SJCRH30 (cell line): Measurements from ENCODE around the gene SYT14. TPM values are rescaled to one million over a fixed set of nuclear protein-coding genes. Genes with fewer than 3 reads are reported as not detected.
"Not testable (repeated sequence)": the region's sequence is repeated elsewhere in the genome, so short reads cannot be mapped to it uniquely, and the experiment has no call there.

Experiments used
- DNase-seq, 2 experiments: peaks; one replicate each; pipeline ENCODE4 v3.0.0-alpha.2; 2015 to 2020
- H3K27ac ChIP-seq: fragments of 250-450 bp; sonication (Bioruptor Pico); 2 replicates; pipeline ENCODE4 v1.5.1; 2020; ENCODE audit warnings: mild to moderate bottlenecking, moderate library complexity
- H3K27me3 ChIP-seq: fragments of 250-450 bp; sonication (Bioruptor Pico); 2 replicates; pipeline ENCODE4 v1.5.1; 2020; ENCODE audit warnings: mild to moderate bottlenecking, moderate library complexity
- H3K36me3 ChIP-seq: fragments of 250-450 bp; sonication (Bioruptor Pico); 2 replicates; pipeline ENCODE4 v1.5.1; 2020; ENCODE audit warnings: mild to moderate bottlenecking, moderate library complexity
- H3K4me1 ChIP-seq: fragments of 250-450 bp; sonication (Bioruptor Pico); 2 replicates; pipeline ENCODE4 v1.5.1; 2020; ENCODE audit warnings: mild to moderate bottlenecking, moderate library complexity
- H3K4me3 ChIP-seq: fragments of 250-450 bp; sonication (Bioruptor Pico); 2 replicates; pipeline ENCODE4 v1.5.1; 2020; ENCODE audit warnings: mild to moderate bottlenecking, moderate library complexity
- H3K9me3 ChIP-seq: fragments of 250-450 bp; sonication (Bioruptor Pico); replicated peaks from 2 replicates; pipeline ENCODE4 v1.5.1; 2020; ENCODE audit warnings: mild to moderate bottlenecking, moderate library complexity
- total RNA-seq: library from RNA; depleted of rRNA; stranded (reverse); fragments of >200 nt; shearing (Covaris generic); gene quantifications from 2 replicates; pipeline ENCODE4 v1.2.3, GENCODE V29; 2014; rRNA removed

SYT14 gene
- total RNA-seq, result not detected in 2 replicates

DNA sequence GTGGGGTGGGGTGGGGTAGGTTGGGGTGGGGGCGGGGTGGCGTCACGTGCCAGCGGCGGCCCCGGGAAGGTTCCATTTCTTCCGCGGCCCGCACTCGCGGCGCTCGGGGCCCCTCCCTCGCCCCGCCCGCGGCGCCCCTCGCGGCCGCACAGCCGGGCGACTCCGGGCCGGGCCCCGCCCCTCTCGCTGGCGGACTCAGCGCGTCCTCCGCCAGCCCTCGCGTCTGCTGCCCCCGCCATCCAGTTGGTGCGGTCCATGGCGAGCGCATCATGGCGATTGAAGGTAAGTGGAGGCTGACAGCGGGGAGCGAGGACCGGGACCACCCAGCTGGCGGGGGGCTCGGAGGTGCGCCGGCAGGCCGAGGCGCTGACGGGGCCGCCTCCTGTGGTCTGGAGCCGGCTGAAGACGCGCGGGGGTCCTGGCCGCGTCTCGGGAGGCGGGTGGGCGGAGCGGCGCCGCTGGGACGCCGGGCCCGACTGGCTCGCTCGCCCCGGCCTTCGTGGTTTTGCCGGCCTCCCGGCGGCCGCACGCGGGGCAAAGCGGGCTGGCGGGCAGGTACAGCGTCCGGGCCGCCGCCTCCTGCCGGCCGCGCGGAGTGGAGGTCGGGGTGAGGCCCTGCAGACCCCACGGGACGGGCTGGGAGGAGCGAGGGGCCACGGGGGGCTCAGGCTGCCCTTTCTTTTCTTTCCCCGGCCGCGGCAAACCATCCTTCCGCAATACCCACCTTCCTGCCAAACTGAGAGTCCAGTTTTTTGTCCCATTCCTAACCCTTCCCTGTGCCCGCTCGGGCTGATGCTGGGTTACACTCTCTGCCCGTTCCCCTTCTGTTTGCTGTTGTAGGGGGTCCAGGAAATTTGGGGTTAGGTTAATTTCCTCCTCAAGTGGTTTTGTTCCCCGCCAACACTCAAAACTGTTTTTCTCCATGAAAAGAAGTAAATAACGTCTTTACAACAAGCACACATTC, at the start of gene SYT14:
SYT14 (plus strand) TSS at position 222 of the 964 bp plus-strand sequence; CDS start at position 270, 48 bp downstream.
- no peak for DNase-seq
- H3K27ac ChIP-seq, result no peak within 1 kb of the TSS
- H3K27me3 ChIP-seq, result peaks cover 11% of the 10 kb centered on the region; the same call in 1 of the 2 replicates
- no peaks in the 10 kb centered on the region for H3K4me1 ChIP-seq
- H3K4me3 ChIP-seq, result no peak within 1 kb of the TSS
- no peaks in the 10 kb centered on the region for H3K9me3 ChIP-seq
- no peaks in the 10 kb centered on the region for H3K36me3 ChIP-seq

- H3K27ac ChIP-seq, H3K27me3 ChIP-seq, H3K9me3 ChIP-seq, H3K36me3 ChIP-seq, H3K4me3 ChIP-seq: not testable (repeated sequence)
- peaks cover 27% of the 10 kb centered on the region for H3K4me1 ChIP-seq
- peak in 1 of 2 experiments; percentile 1 for DNase-seq
Measured at GRCh38 chr1:209888291-209889076, 49.5 kb upstream of the SYT14 start.

DNA sequence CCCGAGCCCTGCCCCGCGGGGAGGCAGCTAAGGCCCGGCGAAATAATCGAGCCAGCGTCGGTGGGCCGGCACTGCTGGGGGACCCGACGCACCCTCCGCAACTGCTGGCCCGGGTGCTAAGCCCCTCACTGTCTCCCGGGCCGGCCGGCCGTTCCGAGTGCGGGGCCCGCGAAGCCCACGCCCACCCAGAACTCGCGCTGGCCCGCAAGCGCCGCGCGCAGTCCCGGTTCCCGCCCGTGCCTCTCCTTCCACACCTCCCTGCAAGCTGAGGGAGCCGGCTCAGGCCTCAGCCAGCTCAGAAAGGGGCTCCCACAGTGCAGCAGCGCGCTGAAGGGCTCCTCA, 49.0 kb upstream of the SYT14 start:
- H3K27me3 ChIP-seq, result no peaks in the 10 kb centered on the region
- no peaks in the 10 kb centered on the region for H3K9me3 ChIP-seq
- H3K27ac ChIP-seq, result no peak overlapping the region
- no peak for DNase-seq
- H3K36me3 ChIP-seq, result no peaks in the 10 kb centered on the region
- H3K4me3 ChIP-seq, result no peak overlapping the region
- peaks cover 21% of the 10 kb centered on the region for H3K4me1 ChIP-seq

DNA sequence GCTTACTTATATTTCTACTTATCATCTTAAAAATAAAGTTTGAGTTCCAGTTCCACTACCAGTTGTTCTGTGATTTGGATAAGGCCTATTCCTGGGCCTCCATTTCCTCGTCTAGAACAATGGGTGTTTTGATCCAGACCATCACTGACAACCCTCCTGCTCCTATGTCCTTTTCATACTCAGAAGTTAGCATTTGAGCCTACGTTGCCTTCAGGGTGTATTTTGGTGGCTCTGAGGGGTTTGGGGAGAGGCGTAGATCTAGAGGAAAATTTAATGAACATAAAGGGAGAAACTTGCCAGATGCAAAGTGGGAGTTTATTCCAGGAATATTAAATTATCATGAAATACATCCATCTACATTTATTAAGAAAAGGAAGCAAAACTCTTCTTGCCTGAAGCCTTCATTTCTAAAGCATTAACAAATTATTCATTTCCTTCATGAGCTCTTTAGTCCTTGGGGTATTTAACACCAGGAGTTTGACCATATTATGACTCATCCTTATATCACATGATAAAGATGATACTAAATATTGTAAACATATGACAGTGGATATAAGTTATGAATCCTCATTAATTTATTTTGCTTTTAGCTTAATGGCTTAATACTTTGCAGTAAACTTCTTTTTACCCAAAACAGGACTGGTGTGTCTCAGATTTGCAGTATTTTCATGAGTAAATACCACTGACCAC, 47.2 kb upstream of the SYT14 start:
- Histone ChIP-seq H3K9me3 (no peaks in the 10 kb centered on the region; the same call in 1 of the 2 replicates), H3K4me3 (no peak overlapping the region), H3K27ac (no peak overlapping the region)

DNA sequence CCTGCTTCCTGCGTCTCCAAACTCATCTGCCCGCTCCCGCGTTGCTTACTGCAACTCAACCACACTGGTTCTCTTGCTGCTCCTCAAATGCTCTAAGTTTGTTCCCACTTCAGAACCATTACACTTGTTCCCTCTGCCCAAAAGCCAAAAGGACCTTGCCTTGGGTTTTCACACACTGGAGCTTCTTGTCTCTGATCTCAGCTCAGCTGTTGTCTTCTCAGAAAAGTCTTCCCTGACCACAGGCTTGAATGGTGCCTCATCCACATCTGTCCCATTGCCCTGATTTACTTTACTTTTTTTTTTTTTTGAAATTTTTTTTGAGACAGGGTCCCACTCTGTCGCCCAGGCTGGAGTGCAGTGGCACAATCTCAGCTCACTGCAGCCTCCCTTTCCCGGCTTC, 44.3 kb upstream of the SYT14 start:
- no peaks in the 10 kb centered on the region for H3K4me1 ChIP-seq
- H3K9me3 ChIP-seq, result peaks cover 4% of the 10 kb centered on the region; the same call in 1 of the 2 replicates
- H3K36me3 ChIP-seq, result no peaks in the 10 kb centered on the region
- H3K4me3 ChIP-seq, result no peak overlapping the region
- 0 out of 2 replicates have a peak, but pooled peaks cover 5% of the 10 kb centered on the region for H3K27me3 ChIP-seq
- peak in 1 of 2 experiments; percentile 8 for DNase-seq
- no peak overlapping the region for H3K27ac ChIP-seq

More for the DNA sequence above, 47.2 kb upstream of the SYT14 start:
- H3K36me3 ChIP-seq, result no peaks in the 10 kb centered on the region
- H3K4me1 ChIP-seq, result peaks cover 6% of the 10 kb centered on the region
- no peaks in the 10 kb centered on the region for H3K27me3 ChIP-seq
- peak in 1 of 2 experiments; percentile 1 for DNase-seq

DNA sequence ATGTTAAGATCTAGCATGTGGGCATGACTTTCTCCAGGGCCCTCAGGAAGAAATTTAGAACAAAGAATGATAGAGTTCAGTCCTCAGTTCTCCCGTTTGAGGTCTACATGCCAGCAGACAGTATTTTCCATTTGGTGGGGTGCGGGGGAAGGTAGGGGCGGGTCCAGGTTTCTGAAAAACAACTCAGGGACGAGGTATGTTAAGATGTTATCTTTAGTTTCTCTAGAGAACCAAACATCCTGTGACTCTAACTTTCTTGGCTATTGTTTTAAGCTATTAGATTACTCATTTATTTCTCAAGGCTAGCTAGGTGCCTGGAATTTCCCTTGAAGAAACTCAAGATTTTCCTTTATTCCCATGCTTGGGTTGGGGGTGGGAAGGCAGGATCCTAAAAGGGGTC, 42.3 kb upstream of the SYT14 start:
- Histone ChIP-seq H3K4me1 (no peaks in the 10 kb centered on the region), H3K36me3 (no peaks in the 10 kb centered on the region), H3K27ac (no peak overlapping the region), H3K4me3 (no peak overlapping the region), H3K27me3 (0 out of 2 replicates have a peak, but pooled peaks cover 5% of the 10 kb centered on the region), H3K9me3 (peaks cover 4% of the 10 kb centered on the region; the same call in 1 of the 2 replicates)
- DNase-seq, result peak in 1 of 2 experiments; percentile 0

DNA sequence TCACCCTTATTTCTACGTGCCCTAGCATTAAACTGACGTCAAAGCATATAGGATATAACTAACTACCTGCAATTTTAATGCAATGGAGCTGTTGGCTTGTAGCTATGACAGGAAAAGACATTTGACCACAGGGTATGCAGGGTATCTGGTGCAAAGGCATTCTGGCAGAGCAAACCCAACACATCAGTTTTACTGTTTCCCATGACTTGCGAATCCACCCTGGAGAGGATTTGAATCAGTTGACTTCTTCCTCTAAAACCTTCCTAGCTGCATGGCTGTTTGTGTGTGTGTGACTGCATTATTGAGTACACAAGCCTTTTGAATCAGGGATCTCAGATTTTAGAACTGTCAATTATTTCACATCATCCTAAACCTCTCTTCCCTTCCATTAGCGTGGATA, 41.7 kb upstream of the SYT14 start:
- no peaks in the 10 kb centered on the region for H3K4me1 ChIP-seq
- no peaks in the 10 kb centered on the region for H3K36me3 ChIP-seq
- DNase-seq, result peak in 1 of 2 experiments; percentile 0
- H3K9me3 ChIP-seq, result peaks cover 4% of the 10 kb centered on the region; the same call in 1 of the 2 replicates
- H3K27me3 ChIP-seq, result 0 out of 2 replicates have a peak, but pooled peaks cover 5% of the 10 kb centered on the region
- H3K4me3 ChIP-seq, result no peak overlapping the region
- no peak overlapping the region for H3K27ac ChIP-seq

- not testable (repeated sequence) for H3K27ac ChIP-seq, H3K36me3 ChIP-seq, H3K4me1 ChIP-seq, H3K4me3 ChIP-seq, H3K9me3 ChIP-seq, DNase-seq, H3K27me3 ChIP-seq
Measured at GRCh38 chr1:209898271-209898670, 39.7 kb upstream of the SYT14 start.

DNA sequence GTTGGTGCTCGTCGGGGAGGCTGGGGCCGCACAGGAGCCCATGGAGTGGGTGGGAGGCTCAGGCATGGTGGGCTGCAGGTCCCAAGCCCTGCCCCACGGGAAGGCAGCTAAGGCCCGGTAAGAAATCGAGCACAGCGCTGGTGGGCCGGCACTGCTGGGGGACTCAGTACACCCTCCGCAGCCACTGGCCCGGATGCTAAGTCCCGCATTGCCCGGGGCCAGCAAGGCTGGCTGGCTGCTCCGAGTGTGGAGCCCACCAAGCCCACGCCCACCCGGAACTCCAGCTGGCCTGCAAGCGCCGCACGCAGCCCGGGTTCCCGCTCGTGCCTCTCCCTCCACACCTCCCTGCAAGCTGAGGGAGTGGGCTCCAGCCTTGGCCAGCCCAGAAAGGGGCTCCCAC, 39.2 kb upstream of the SYT14 start:
- DNase-seq, H3K4me1 ChIP-seq, H3K9me3 ChIP-seq, H3K27ac ChIP-seq, H3K4me3 ChIP-seq, H3K36me3 ChIP-seq, H3K27me3 ChIP-seq: not testable (repeated sequence)

GRCh38 chr1:209899948-209900347, 38.1 kb upstream of the SYT14 start:
- Histone ChIP-seq H3K9me3 (peaks cover 4% of the 10 kb centered on the region; the same call in 1 of the 2 replicates), H3K4me3 (no peak overlapping the region), H3K27me3 (0 out of 2 replicates have a peak, but pooled peaks cover 9% of the 10 kb centered on the region), H3K4me1 (no peaks in the 10 kb centered on the region), H3K36me3 (no peaks in the 10 kb centered on the region), H3K27ac (no peak overlapping the region)
- peak; percentile 33 to 43 for DNase-seq

GRCh38 chr1:209900734-209901133, 37.3 kb upstream of the SYT14 start:
- no peak overlapping the region for H3K4me3 ChIP-seq
- no peaks in the 10 kb centered on the region for H3K36me3 ChIP-seq
- H3K27me3 ChIP-seq, result 0 out of 2 replicates have a peak, but pooled peaks cover 9% of the 10 kb centered on the region
- no peak overlapping the region for H3K27ac ChIP-seq
- peaks cover 4% of the 10 kb centered on the region; the same call in 1 of the 2 replicates for H3K9me3 ChIP-seq
- no peaks in the 10 kb centered on the region for H3K4me1 ChIP-seq
- peak; percentile 30 to 39 for DNase-seq

GRCh38 chr1:209901211-209901610, 36.8 kb upstream of the SYT14 start:
- DNase-seq, result no peak
- Histone ChIP-seq H3K4me3 (no peak overlapping the region), H3K4me1 (no peaks in the 10 kb centered on the region), H3K27ac (no peak overlapping the region), H3K36me3 (no peaks in the 10 kb centered on the region), H3K27me3 (0 out of 2 replicates have a peak, but pooled peaks cover 9% of the 10 kb centered on the region), H3K9me3 (peaks cover 4% of the 10 kb centered on the region; the same call in 1 of the 2 replicates)

DNA sequence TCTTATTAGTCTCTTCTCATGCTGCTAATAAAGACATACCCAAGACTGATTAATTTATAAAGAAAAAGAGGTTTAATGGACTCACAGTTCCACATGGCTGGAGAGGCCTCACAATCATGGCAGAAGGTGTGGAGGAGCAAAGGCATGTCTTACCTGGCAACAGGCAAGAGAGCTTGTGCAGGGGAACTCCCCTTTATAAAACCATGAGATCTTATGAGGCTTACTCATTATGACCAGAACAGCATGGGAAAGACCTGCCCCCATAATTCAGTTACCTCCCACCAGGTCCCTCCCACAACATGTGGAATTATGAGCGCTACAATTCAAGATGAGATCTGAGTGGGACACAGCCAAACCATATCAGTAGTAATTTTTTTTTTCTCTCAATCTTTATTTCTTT, 33.2 kb upstream of the SYT14 start:
- not testable (repeated sequence) for DNase-seq, H3K36me3 ChIP-seq, H3K27ac ChIP-seq, H3K9me3 ChIP-seq, H3K4me1 ChIP-seq, H3K27me3 ChIP-seq, H3K4me3 ChIP-seq

GRCh38 chr1:209911746-209912145, 26.3 kb upstream of the SYT14 start:
- H3K4me1 ChIP-seq, result no peaks in the 10 kb centered on the region
- no peaks in the 10 kb centered on the region for H3K36me3 ChIP-seq
- H3K9me3 ChIP-seq, result no peaks in the 10 kb centered on the region
- DNase-seq, result no peak
- no peak overlapping the region for H3K27ac ChIP-seq
- no peak overlapping the region for H3K4me3 ChIP-seq
- no peaks in the 10 kb centered on the region for H3K27me3 ChIP-seq
